ENCODE results near the gene MAGEB3. TPM values are rescaled to one million over a fixed set of nuclear protein-coding genes. Genes with fewer than 3 reads are reported as not detected.

MAGEB3 gene
- total and polyA plus RNA-seq, 10 donors: 0.02 TPM; not detected in 9

DNA sequence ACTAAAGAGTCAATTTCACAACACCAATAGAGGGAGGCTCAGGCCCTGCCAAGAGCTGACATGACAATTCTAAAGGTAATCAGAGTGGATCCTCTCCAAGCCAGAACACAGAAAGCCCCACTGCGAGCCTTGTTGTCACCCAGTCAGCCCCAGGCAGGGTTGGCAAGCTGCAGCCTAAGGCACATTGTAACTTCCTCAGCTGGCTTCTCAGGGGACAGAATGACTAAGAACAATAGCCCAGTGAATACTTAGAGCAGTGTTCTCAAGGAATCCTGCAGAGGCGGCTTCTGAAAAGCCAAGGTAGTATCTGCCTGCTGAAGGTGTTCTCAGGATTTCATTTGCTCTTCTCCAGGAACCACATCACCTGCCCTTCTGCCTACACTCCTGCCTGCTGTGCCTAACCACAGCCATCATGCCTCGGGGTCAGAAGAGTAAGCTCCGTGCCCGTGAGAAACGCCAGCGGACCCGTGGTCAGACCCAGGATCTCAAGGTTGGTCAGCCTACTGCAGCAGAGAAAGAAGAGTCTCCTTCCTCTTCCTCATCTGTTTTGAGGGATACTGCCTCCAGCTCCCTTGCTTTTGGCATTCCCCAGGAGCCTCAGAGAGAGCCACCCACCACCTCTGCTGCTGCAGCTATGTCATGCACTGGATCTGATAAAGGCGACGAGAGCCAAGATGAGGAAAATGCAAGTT lies 11.4 kb downstream of the MAGEB3 start, which contains the start of gene MAGEB4:
TSS of gene MAGEB4 (plus strand) at position 277 of the 692 bp plus-strand sequence. CDS start at position 413, 136 bp downstream.
- no peak for DNase-seq
- no peaks in the 10 kb centered on the region for H3K36me3 ChIP-seq
- no peak for TF ChIP-seq POLR2AphosphoS5 (IDR thresholded peaks at IDR 0.05)
- TF ChIP-seq, protein P1, sequence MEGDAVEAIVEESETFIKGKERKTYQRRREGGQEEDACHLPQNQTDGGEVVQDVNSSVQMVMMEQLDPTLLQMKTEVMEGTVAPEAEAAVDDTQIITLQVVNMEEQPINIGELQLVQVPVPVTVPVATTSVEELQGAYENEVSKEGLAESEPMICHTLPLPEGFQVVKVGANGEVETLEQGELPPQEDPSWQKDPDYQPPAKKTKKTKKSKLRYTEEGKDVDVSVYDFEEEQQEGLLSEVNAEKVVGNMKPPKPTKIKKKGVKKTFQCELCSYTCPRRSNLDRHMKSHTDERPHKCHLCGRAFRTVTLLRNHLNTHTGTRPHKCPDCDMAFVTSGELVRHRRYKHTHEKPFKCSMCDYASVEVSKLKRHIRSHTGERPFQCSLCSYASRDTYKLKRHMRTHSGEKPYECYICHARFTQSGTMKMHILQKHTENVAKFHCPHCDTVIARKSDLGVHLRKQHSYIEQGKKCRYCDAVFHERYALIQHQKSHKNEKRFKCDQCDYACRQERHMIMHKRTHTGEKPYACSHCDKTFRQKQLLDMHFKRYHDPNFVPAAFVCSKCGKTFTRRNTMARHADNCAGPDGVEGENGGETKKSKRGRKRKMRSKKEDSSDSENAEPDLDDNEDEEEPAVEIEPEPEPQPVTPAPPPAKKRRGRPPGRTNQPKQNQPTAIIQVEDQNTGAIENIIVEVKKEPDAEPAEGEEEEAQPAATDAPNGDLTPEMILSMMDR (IDR thresholded peaks at IDR 0.05 in 8 of 11, conservative IDR thresholded peaks at IDR 0.05 in 3 of 11): no peak
- TF ChIP-seq POLR2A (IDR thresholded peaks at IDR 0.05): no peak
- H3K27me3 ChIP-seq (replicated peaks in 1 of 7): no peaks in the 10 kb centered on the region
- H3K4me3 ChIP-seq: no peak within 1 kb of the TSS
- H3K9me3 ChIP-seq: no peaks in the 10 kb centered on the region
- WGBS, 5 donors: 83 to 92% (median 86%) methylated on average over 6 to 10 of the region's 10 CpGs
- H3K27ac ChIP-seq: no peak within 1 kb of the TSS
- intact Hi-C loops (cut with DNase I; ENCODE audit: low total_unique reads): no loop called here
- H3K4me1 ChIP-seq: no peaks in the 10 kb centered on the region

DNA sequence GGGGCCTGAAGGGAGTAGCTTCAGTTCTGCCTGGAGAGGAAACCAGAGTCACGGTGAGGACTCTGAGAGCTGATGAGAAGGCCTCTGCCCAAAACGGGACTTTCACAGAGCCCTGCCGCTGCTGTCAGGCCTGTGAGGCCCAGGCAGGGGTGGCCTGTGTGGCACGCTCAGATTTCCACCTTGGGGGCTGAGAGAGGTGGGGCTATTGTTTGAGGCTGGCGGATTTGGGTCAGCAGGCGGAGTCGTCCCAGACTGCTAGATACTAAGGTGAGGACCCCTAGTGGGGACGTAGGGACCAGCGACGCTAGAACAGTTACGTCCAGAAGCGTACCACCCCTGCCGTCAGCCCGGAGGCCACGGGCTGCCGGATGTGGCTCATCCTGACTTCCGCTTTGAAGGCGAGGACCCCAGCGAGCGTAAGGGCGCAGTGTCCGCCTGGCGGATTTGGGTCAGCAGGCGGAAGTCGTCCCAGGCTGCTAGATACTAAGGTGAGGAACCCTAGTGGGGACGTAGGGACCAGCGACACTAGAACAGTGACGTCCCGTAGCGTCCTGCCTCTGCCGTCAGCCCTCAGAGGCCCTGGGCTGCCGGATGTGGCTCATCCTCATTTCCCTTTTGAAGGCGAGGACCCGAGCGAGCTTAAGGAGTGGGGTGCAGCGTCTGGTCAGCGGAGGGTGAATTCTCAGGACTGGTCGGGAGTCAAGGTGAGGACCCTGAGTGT lies 16.5 kb downstream of the MAGEB3 start, which contains the start of gene MAGEB1:
TSS of gene MAGEB1 (plus strand) at position 378 of the 721 bp plus-strand sequence. CDS start 3,348 bp downstream, outside the sequence.
- Histone ChIP-seq H3K36me3 (no peaks in the 10 kb centered on the region), H3K27me3 (replicated peaks in 1 of 7) (no peaks in the 10 kb centered on the region), H3K4me3 (no peak within 1 kb of the TSS), H3K9me3 (no peaks in the 10 kb centered on the region), H3K4me1 (no peaks in the 10 kb centered on the region), H3K27ac (no peak within 1 kb of the TSS)
- no peak for TF ChIP-seq POLR2A (IDR thresholded peaks at IDR 0.05)
- DNase-seq: no peak
- intact Hi-C loops (cut with DNase I; ENCODE audit: low total_unique reads): no loop called here
- WGBS, 5 donors: 80 to 95% (median 91%) methylated on average over 9 to 38 of the region's 38 CpGs

GRCh38 chrX:30248854-30249253 lies 18.4 kb downstream of the MAGEB3 start:
- 57 to 85% (median 69%) methylated on average over 4 of the region's 4 CpGs for WGBS, 5 donors
- Histone ChIP-seq H3K27ac (no peak overlapping the region), H3K36me3 (no peaks in the 10 kb centered on the region), H3K27me3 (replicated peaks in 1 of 7) (no peaks in the 10 kb centered on the region), H3K4me1 (no peaks in the 10 kb centered on the region), H3K4me3 (no peak overlapping the region), H3K9me3 (no peaks in the 10 kb centered on the region)
- DNase-seq: no peak
- intact Hi-C loops (cut with DNase I; ENCODE audit: low total_unique reads): no loop called here
- no peak for TF ChIP-seq POLR2AphosphoS5 (IDR thresholded peaks at IDR 0.05)
- TF ChIP-seq POLR2A (IDR thresholded peaks at IDR 0.05): no peak
- TF ChIP-seq, protein P1 (IDR thresholded peaks at IDR 0.05 in 8 of 11, conservative IDR thresholded peaks at IDR 0.05 in 3 of 11): no peak

GRCh38 chrX:30253257-30253656 lies 22.8 kb downstream of the MAGEB3 start:
- Histone ChIP-seq H3K36me3 (no peaks in the 10 kb centered on the region), H3K4me1 (no peaks in the 10 kb centered on the region), H3K27me3 (replicated peaks in 1 of 7) (no peaks in the 10 kb centered on the region), H3K9me3 (peaks cover 0 to 9% (median 0%) of the 10 kb centered on the region in 8 donors), H3K27ac (no peak overlapping the region), H3K4me3 (no peak overlapping the region)
- TF ChIP-seq POLR2AphosphoS5 (IDR thresholded peaks at IDR 0.05): no peak
- TF ChIP-seq POLR2A (IDR thresholded peaks at IDR 0.05): no peak
- TF ChIP-seq, protein P1 (IDR thresholded peaks at IDR 0.05 in 8 of 11, conservative IDR thresholded peaks at IDR 0.05 in 3 of 11): no peak
- intact Hi-C loops (cut with DNase I; ENCODE audit: low total_unique reads): no loop called here
- WGBS, 5 donors: 33 to 92% (median 72%) methylated on average over 1 of the region's 1 CpG; no CpG with 5 or more reads in 1 of the 5 donors
- DNase-seq: no peak
